ENCODE data around the gene PTPRQ.

The PTPRQ gene

GRCh38 chr12:80565271-80565670 is 121.2 kb downstream of the PTPRQ start:
- no peak for DNase-seq (ENCODE audit: low read depth)

DNA sequence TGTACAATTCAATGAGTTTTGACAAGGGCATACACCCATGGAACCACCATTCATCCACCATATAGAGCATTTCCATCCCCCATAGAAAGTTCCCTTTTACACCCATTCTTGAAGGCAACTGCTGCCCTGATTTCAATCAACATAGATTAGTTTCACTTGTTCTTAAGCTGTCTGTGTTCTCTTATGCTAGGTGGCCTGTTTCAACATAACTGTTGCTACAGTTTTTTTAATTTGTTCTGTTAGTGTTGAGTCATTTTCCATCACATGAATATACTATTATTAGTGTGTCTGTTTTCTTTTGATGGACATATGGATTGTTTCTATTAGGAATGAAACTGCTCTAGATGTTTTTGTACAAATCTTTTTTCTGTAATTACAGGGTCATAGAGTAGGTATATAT is 123.4 kb downstream of the PTPRQ start:
- no peak for DNase-seq (ENCODE audit: low read depth)

- no peak for DNase-seq (ENCODE audit: low read depth)
These were observed 132.8 kb downstream of the PTPRQ start for GRCh38 chr12:80576641-80577418.

DNA sequence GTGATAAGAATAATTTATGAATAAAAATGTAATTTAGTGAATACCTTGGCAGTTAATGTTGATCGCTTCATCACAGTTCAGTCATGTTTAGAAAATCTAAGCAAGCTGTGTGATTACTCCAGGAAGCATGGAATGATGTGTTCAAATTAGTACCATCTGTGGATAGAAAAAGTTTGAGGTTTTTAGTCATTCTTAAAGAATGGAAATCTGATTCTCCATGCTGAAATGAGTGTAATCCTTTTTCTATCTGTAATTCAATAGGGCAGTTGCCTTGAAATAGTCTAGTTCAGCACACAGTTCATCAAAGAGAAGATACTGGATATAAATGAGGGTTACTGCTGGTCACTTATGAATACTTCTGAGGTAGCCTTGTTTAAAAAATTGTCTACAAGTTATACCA is 136.2 kb downstream of the PTPRQ start:
- peak; percentile 91 for DNase-seq (ENCODE audit: low read depth)

DNA sequence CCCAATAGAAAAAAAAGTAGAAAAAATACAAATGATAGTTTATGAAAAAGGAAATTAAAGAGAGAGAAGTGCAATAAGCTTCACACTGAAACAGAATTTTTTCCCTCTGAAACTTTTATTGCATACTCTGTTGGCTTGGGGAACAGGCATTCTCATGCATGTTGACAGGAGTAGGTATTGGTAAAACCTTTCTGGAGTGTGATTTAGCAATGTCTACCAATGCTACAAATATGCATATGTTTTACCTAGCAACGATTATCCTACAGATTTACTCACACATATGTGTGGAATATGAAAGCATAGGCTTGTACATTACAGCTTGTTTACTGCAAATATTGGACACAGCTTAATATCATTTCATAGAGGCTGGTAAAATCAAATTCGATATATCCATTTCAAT is 137.7 kb downstream of the PTPRQ start:
- DNase-seq (ENCODE audit: low read depth), result no peak

- DNase-seq (ENCODE audit: low read depth), result no peak
These were observed 138.4 kb downstream of the PTPRQ start for GRCh38 chr12:80582431-80582830.

GRCh38 chr12:80589077-80589476 is 145.0 kb downstream of the PTPRQ start:
- no peak for DNase-seq (ENCODE audit: low read depth)

- DNase-seq (ENCODE audit: low read depth), result no peak
These were observed 146.1 kb downstream of the PTPRQ start for GRCh38 chr12:80590085-80590484.

DNA sequence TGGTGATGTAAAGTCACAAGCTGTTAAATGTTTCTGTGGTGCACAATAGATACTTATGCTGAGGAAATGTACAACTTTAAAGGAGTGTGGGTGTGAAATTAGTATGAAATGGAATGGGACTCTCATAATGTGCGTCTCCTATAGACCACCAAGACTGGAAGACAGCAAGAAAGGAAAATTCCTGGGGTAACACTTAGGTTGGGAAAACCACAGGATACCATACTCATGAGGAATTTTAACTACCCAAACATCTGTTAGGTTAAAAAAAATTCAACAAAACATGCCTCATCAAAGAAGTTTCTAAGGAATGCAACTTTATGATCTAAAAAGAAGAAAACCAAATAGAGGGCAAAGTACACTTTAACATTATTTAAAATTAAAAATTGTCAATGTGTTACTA is 149.7 kb downstream of the PTPRQ start:
- DNase-seq (ENCODE audit: low read depth), result peak; percentile 89

- DNase-seq (ENCODE audit: low read depth), result no peak
These were observed 152.5 kb downstream of the PTPRQ start for GRCh38 chr12:80596509-80596908.

- DNase-seq (ENCODE audit: low read depth), result peak; percentile 71
These were observed 154.1 kb downstream of the PTPRQ start for GRCh38 chr12:80598004-80598606.

DNA sequence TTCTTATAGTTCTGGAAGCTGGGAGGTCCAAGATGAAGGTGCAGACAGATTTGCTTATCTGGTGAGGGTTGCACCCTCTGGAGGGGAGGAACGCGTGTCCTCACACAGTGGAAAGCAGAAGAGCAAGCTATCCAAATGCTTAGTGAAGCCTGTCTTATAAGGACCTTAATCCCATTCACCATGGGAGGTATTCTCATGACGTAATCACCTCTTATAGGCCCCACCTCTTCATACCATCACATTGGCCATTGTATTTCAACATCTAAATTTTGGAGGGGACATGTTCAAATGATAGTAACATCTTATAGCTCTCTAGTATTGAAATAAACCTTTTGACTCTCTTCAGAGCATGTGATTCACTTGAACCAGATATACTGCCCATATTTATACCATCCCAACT is 158.4 kb downstream of the PTPRQ start:
- DNase-seq (ENCODE audit: low read depth), result no peak

GRCh38 chr12:80607361-80608135 is 163.5 kb downstream of the PTPRQ start:
- no peak for DNase-seq (ENCODE audit: low read depth)

- no peak for DNase-seq (ENCODE audit: low read depth)
These were observed 173.7 kb downstream of the PTPRQ start for GRCh38 chr12:80617733-80618132.

DNA sequence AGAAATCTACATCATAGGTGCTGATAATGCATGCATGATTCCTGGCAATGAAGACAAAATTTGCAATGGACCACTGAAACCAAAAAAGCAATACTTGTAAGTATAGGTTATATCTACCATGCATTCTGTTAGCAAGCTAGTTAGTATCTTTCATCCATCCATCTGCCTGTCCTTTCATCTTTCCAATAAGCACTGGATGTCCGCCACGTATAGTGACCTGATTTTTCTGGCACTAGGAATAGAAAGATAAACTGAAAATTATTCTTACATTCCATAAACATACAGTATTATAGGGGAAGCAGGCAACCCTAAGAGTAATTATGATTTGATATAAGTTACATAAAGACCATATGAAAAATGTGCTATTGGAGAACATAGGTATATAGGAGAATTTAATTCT is 176.2 kb downstream of the PTPRQ start:
- DNase-seq (ENCODE audit: low read depth), result no peak

DNA sequence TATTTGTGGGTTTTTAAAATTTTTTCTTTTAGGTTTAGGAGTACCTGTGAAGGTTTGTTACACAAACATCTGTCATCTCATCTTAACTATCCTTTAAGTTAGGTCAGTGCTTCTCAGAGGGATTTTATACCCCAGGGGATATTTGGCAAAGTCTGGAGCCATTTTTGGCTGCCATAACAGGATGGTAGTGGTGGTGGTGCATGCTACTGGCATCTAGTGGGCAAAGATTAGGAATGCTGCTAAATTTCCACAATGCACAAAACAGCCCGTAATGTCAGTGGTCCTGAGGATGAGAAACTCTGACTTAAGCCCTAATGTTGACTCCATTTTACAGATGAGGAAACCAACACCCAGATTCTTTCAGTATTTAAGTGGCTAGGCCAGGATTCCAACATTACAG is 178.2 kb downstream of the PTPRQ start:
- DNase-seq (ENCODE audit: low read depth), result no peak

- DNase-seq (ENCODE audit: low read depth), result no peak
These were observed 181.0 kb downstream of the PTPRQ start for GRCh38 chr12:80625051-80625450.

- DNase-seq (ENCODE audit: low read depth), result no peak
These were observed 181.9 kb downstream of the PTPRQ start for GRCh38 chr12:80625901-80626300.

GRCh38 chr12:80627782-80628181 is 183.7 kb downstream of the PTPRQ start:
- peak; percentile 91 for DNase-seq (ENCODE audit: low read depth)

- DNase-seq (ENCODE audit: low read depth), result no peak
These were observed 188.8 kb downstream of the PTPRQ start for GRCh38 chr12:80632835-80633234.

DNA sequence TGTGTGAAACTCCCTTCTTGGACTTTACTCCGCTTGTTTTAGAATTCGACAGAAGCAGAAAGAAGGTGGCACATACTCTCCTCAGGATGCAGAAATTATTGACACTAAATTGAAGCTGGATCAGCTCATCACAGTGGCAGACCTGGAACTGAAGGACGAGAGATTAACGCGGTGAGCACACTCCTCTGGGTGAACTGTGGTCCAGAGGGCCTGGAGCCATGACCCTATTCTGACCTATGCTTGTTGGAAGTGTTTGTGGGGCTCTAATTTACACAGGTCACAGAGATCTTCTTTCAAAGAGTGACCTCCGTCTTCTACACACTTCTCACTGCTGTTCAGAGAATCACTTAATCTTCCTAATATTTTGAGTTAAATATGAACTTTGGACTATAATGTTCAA is 190.9 kb downstream of the PTPRQ start:
- DNase-seq (ENCODE audit: low read depth), result no peak

- no peak for DNase-seq (ENCODE audit: low read depth)
These were observed 192.8 kb downstream of the PTPRQ start for GRCh38 chr12:80636832-80637231.

DNA sequence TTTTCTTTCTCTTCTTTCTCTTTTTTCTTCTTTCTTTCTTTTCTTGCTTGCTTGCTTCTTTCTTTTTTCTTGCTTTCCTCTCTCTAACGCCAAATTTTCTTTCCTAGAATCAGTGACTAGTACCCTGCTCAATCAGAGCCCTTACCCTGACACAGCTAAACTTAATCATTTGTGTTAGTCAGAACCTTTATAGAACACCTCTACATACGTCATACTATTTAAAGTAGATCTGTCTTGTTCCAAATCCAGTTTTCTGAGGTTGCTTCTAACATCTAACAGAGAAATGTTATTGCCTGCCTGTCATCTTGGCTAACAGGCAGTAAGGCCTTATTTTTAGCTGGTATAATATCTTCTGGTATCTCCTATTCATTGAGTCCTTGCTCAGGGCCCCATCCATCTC is 197.9 kb downstream of the PTPRQ start:
- no peak for DNase-seq (ENCODE audit: low read depth)

Measured in non-pigmented ciliary epithelial cell (primary cell).